CD8-positive, alpha-beta memory T cell (primary cell): Measurements from ENCODE around the gene ITGBL1. TPM values are rescaled to one million over a fixed set of nuclear protein-coding genes. Genes with fewer than 3 reads are reported as not detected.

Experiments used
- CTCF ChIA-PET: fragments of 350-600 bp; sonication (Branson Sonifier 250); formaldehyde crosslinking; loops from one replicate; lab custom pipeline; 2021; ENCODE audit warnings: antibody characterized with exemption; lab: Charles Lee
- POLR2A ChIA-PET: fragments of 350-600 bp; sonication (Branson Sonifier 250); formaldehyde crosslinking; loops from one replicate; lab custom pipeline; 2021; ENCODE audit warnings: antibody characterized with exemption; lab: Charles Lee
- DNase-seq, 5 donors: peaks; one replicate each; pipeline versions ENCODE4 v3.0.0 to v3.0.0-alpha.2; 2020 to 2022; ENCODE audit warnings: mixed read lengths in 1 of 5
- H3K27ac ChIP-seq: one replicate; pipeline ENCODE4 v1.7.0; 2013; ENCODE audit warnings: low read depth, mild to moderate bottlenecking, low read length, moderate library complexity
- H3K27me3 ChIP-seq: 2 replicates; pipeline ENCODE4 v1.7.0; 2013; ENCODE audit warnings: low read length, mild to moderate bottlenecking; ENCODE audit not compliant: insufficient read depth, poor library complexity, severe bottlenecking
- H3K36me3 ChIP-seq: 2 replicates; pipeline ENCODE4 v1.7.0; 2013; ENCODE audit warnings: mild to moderate bottlenecking, low read length, moderate library complexity; ENCODE audit not compliant: insufficient read depth
- H3K4me1 ChIP-seq: 2 replicates; pipeline ENCODE4 v1.7.0; 2013; ENCODE audit warnings: mild to moderate bottlenecking, low read length, moderate library complexity; ENCODE audit not compliant: insufficient read depth
- H3K4me3 ChIP-seq: 2 replicates; pipeline ENCODE4 v1.7.0; 2013; ENCODE audit warnings: mild to moderate bottlenecking, low read length
- H3K9me3 ChIP-seq: 2 replicates; pipeline ENCODE4 v1.7.0; 2013; ENCODE audit warnings: mild to moderate bottlenecking, low read length
- H3K27ac Mint-ChIP-seq, 8 donors: one replicate each; pipeline ENCODE4 v1.8.0; 2020 to 2021; ENCODE audit warnings: mixed read lengths in 8 of 8, mild to moderate bottlenecking in 6 of 8, inconsistent platforms in 3 of 8, moderate library complexity in 3 of 8
- H3K27me3 Mint-ChIP-seq, 2 donors: one replicate each; pipeline ENCODE4 v1.8.0; 2020 to 2021; ENCODE audit warnings: mixed read lengths in 2 of 2, mild to moderate bottlenecking in 1 of 2, moderate library complexity in 1 of 2
- H3K36me3 Mint-ChIP-seq, 3 donors: one replicate each; pipeline ENCODE4 v1.8.0; 2020 to 2021; ENCODE audit warnings: mixed read lengths in 3 of 3, inconsistent platforms in 1 of 3, mild to moderate bottlenecking in 1 of 3
- H3K4me1 Mint-ChIP-seq, 3 donors: one replicate each; pipeline ENCODE4 v1.8.0; 2020 to 2021; ENCODE audit warnings: mixed read lengths in 3 of 3, inconsistent platforms in 1 of 3, mild to moderate bottlenecking in 1 of 3
- H3K4me3 Mint-ChIP-seq, 7 donors: one replicate each; pipeline ENCODE4 v1.8.0; 2020 to 2021; ENCODE audit warnings: mixed read lengths in 7 of 7, mild to moderate bottlenecking in 6 of 7, moderate library complexity in 4 of 7, inconsistent platforms in 2 of 7
- H3K9me3 Mint-ChIP-seq, 5 donors: one replicate each; pipeline ENCODE4 v1.8.0; 2020 to 2022; ENCODE audit warnings: mixed read lengths in 5 of 5, mild to moderate bottlenecking in 3 of 5, moderate library complexity in 2 of 5, inconsistent platforms in 1 of 5
- polyA plus RNA-seq: library from polyadenylated mRNA; unstranded; fragments of 300-500 nt; fragmentation: Illumina TruSeq; gene quantifications from one replicate; pipeline ENCODE4 v1.2.3, GENCODE V29; 2021
- total RNA-seq, 2 experiments: library from RNA; stranded (reverse); gene quantifications; one replicate each; pipeline ENCODE4 v1.2.3, GENCODE V29; 2021

The ITGBL1 gene
- total and polyA plus RNA-seq, 3 experiments from 2014 or later, result not detected

- peak overlapping the region; percentile 43 to 94 (median 84) for H3K27ac Mint-ChIP-seq
- peaks cover 0 to 4% (median 0%) of the 10 kb centered on the region in 3 donors for H3K36me3 Mint-ChIP-seq
- no peak overlapping the region for H3K27ac ChIP-seq
- peak in 3 of 5 donors; percentile 12 to 66 (median 42) for DNase-seq
- no peaks in the 10 kb centered on the region for H3K9me3 ChIP-seq
- H3K4me3 ChIP-seq, result peak overlapping the region; percentile 17
- ChIA-PET CTCF (no interaction called here), POLR2A (interaction anchor here (0.9 kb wide), 1 partner anchor 8 kb away, joined by 3 read pairs; no protein-coding TSS in a partner anchor)
- H3K4me1 Mint-ChIP-seq, result peaks cover 15 to 26% (median 25%) of the 10 kb centered on the region in 3 donors
- H3K9me3 Mint-ChIP-seq, result no peaks in the 10 kb centered on the region
- H3K27me3 Mint-ChIP-seq, result peaks cover 0 to 10% of the 10 kb centered on the region in 2 donors
- H3K27me3 ChIP-seq, result no peaks in the 10 kb centered on the region
- no peaks in the 10 kb centered on the region for H3K36me3 ChIP-seq
- H3K4me1 ChIP-seq, result peaks cover 3% of the 10 kb centered on the region
- H3K4me3 Mint-ChIP-seq, result peak overlapping the region; percentile 53 to 86 (median 74)
Measured at GRCh38 chr13:101618440-101619187, 166.1 kb downstream of the ITGBL1 start.

- CTCF ChIA-PET, result no interaction called here
- H3K27me3 Mint-ChIP-seq, result peaks cover 0 to under 1% of the 10 kb centered on the region in 2 donors
Measured at GRCh38 chr13:101621099-101621498, 168.6 kb downstream of the ITGBL1 start.

GRCh38 chr13:101623470-101624209, 171.2 kb downstream of the ITGBL1 start:
- Histone ChIP-seq H3K27me3 (no peaks in the 10 kb centered on the region), H3K36me3 (no peaks in the 10 kb centered on the region), H3K4me1 (peaks cover 37% of the 10 kb centered on the region), H3K27ac (no peak overlapping the region), H3K9me3 (no peaks in the 10 kb centered on the region), H3K4me3 (peak overlapping the region; percentile 10)
- no peaks in the 10 kb centered on the region for H3K27me3 Mint-ChIP-seq
- POLR2A ChIA-PET, result no interaction called here
- CTCF ChIA-PET, result no interaction called here
- no peak for DNase-seq
- no peaks in the 10 kb centered on the region for H3K9me3 Mint-ChIP-seq
- peaks cover 39 to 57% (median 55%) of the 10 kb centered on the region in 3 donors for H3K4me1 Mint-ChIP-seq
- H3K27ac Mint-ChIP-seq, result peak overlapping the region; percentile 12 to 96 (median 88)
- peak overlapping the region; percentile 1 to 79 (median 67) for H3K4me3 Mint-ChIP-seq
- H3K36me3 Mint-ChIP-seq, result no peaks in the 10 kb centered on the region

More at GRCh38 chr13:101621099-101621498, 168.6 kb downstream of the ITGBL1 start:
- H3K36me3 ChIP-seq, result no peaks in the 10 kb centered on the region
- POLR2A ChIA-PET, result no interaction called here
- H3K27ac Mint-ChIP-seq, result no peak overlapping the region
- no peaks in the 10 kb centered on the region for H3K27me3 ChIP-seq
- H3K9me3 Mint-ChIP-seq, result no peaks in the 10 kb centered on the region
- H3K9me3 ChIP-seq, result no peaks in the 10 kb centered on the region
- H3K4me3 Mint-ChIP-seq, result no peak overlapping the region
- H3K4me3 ChIP-seq, result no peak overlapping the region
- no peak for DNase-seq
- no peak overlapping the region for H3K27ac ChIP-seq
- peaks cover 0 to 1% (median 0%) of the 10 kb centered on the region in 3 donors for H3K36me3 Mint-ChIP-seq
- peaks cover 26% of the 10 kb centered on the region for H3K4me1 ChIP-seq
- H3K4me1 Mint-ChIP-seq, result peaks cover 34 to 48% (median 48%) of the 10 kb centered on the region in 3 donors

- Mint-ChIP-seq H3K27ac (peak overlapping the region; percentile 79 to 96 (median 90)), H3K27me3 (no peaks in the 10 kb centered on the region), H3K36me3 (peaks cover 0 to 3% (median 0%) of the 10 kb centered on the region in 3 donors), H3K4me3 (peak overlapping the region; percentile 1 to 79 (median 67)), H3K4me1 (peaks cover 34 to 50% (median 47%) of the 10 kb centered on the region in 3 donors), H3K9me3 (no peaks in the 10 kb centered on the region)
- H3K36me3 ChIP-seq, result no peaks in the 10 kb centered on the region
- H3K27ac ChIP-seq, result no peak overlapping the region
- no peaks in the 10 kb centered on the region for H3K9me3 ChIP-seq
- DNase-seq, result no peak
- H3K4me1 ChIP-seq, result peaks cover 37% of the 10 kb centered on the region
- POLR2A ChIA-PET, result no interaction called here
- CTCF ChIA-PET, result no interaction called here
- no peaks in the 10 kb centered on the region for H3K27me3 ChIP-seq
- peak overlapping the region; percentile 10 for H3K4me3 ChIP-seq
Measured at GRCh38 chr13:101624210-101624922, 171.9 kb downstream of the ITGBL1 start.

- Histone ChIP-seq H3K4me1 (peaks cover 37% of the 10 kb centered on the region), H3K36me3 (no peaks in the 10 kb centered on the region), H3K9me3 (no peaks in the 10 kb centered on the region), H3K27ac (no peak overlapping the region), H3K27me3 (no peaks in the 10 kb centered on the region), H3K4me3 (no peak overlapping the region)
- CTCF ChIA-PET, result no interaction called here
- no peaks in the 10 kb centered on the region for H3K9me3 Mint-ChIP-seq
- peaks cover 34 to 48% (median 46%) of the 10 kb centered on the region in 3 donors for H3K4me1 Mint-ChIP-seq
- H3K27ac Mint-ChIP-seq, result peak overlapping the region; percentile 79 to 96 (median 90)
- no peaks in the 10 kb centered on the region for H3K27me3 Mint-ChIP-seq
- POLR2A ChIA-PET, result no interaction called here
- H3K4me3 Mint-ChIP-seq, result peak overlapping the region in 5 of 7 donors; percentile 46 to 79 (median 67)
- peaks cover 0 to 3% (median 0%) of the 10 kb centered on the region in 3 donors for H3K36me3 Mint-ChIP-seq
- DNase-seq, result no peak
Measured at GRCh38 chr13:101624981-101625380, 172.5 kb downstream of the ITGBL1 start.

GRCh38 chr13:101626925-101627555, 174.6 kb downstream of the ITGBL1 start:
- H3K27me3 ChIP-seq, result no peaks in the 10 kb centered on the region
- H3K27me3 Mint-ChIP-seq, result peaks cover 0 to 7% of the 10 kb centered on the region in 2 donors
- no peaks in the 10 kb centered on the region for H3K9me3 ChIP-seq
- H3K4me3 Mint-ChIP-seq, result peak overlapping the region; percentile 53 to 83 (median 79)
- H3K4me3 ChIP-seq, result peak overlapping the region; percentile 19
- H3K4me1 ChIP-seq, result peaks cover 37% of the 10 kb centered on the region
- H3K36me3 Mint-ChIP-seq, result peaks cover 0 to 10% (median 4%) of the 10 kb centered on the region in 3 donors
- DNase-seq, result peak in 3 of 5 donors; percentile 38 to 46 (median 39)
- no peaks in the 10 kb centered on the region for H3K36me3 ChIP-seq
- peaks cover 0 to 3% (median 0%) of the 10 kb centered on the region in 5 donors for H3K9me3 Mint-ChIP-seq
- CTCF ChIA-PET, result no interaction called here
- H3K27ac Mint-ChIP-seq, result peak overlapping the region; percentile 28 to 94 (median 88)
- POLR2A ChIA-PET, result interaction anchor here (0.5 kb wide), 2 partner anchors 9 to 20 kb away, joined by 3 read pairs; no protein-coding TSS in a partner anchor
- no peak overlapping the region for H3K27ac ChIP-seq
- peaks cover 34 to 48% (median 46%) of the 10 kb centered on the region in 3 donors for H3K4me1 Mint-ChIP-seq

GRCh38 chr13:101627556-101627943, 175.1 kb downstream of the ITGBL1 start:
- H3K4me3 Mint-ChIP-seq, result peak overlapping the region; percentile 53 to 83 (median 79)
- Histone ChIP-seq H3K27ac (no peak overlapping the region), H3K4me1 (peaks cover 37% of the 10 kb centered on the region), H3K36me3 (no peaks in the 10 kb centered on the region), H3K4me3 (peak overlapping the region; percentile 19), H3K9me3 (no peaks in the 10 kb centered on the region), H3K27me3 (no peaks in the 10 kb centered on the region)
- peaks cover 0 to 3% (median 0%) of the 10 kb centered on the region in 5 donors for H3K9me3 Mint-ChIP-seq
- DNase-seq, result no peak
- peak overlapping the region; percentile 28 to 94 (median 88) for H3K27ac Mint-ChIP-seq
- peaks cover 0 to 7% of the 10 kb centered on the region in 2 donors for H3K27me3 Mint-ChIP-seq
- H3K36me3 Mint-ChIP-seq, result peaks cover 0 to 10% (median 4%) of the 10 kb centered on the region in 3 donors
- POLR2A ChIA-PET, result interaction anchor here (0.5 kb wide), 1 partner anchor 20 kb away, joined by 3 read pairs; no protein-coding TSS in a partner anchor
- CTCF ChIA-PET, result no interaction called here
- peaks cover 34 to 48% (median 46%) of the 10 kb centered on the region in 3 donors for H3K4me1 Mint-ChIP-seq
